A549 treated with dexamethasone at 1 μM for 4 hours (cell line): ENCODE data around the gene LRCH1. TPM values are rescaled to one million over a fixed set of nuclear protein-coding genes. Genes with fewer than 3 reads are reported as not detected.

Source experiments
- total RNA-seq: library from RNA; stranded (reverse); fragments of 200-300 nt; extraction: Qiagen RNA extraction; gene quantifications from 5 replicates; pipeline ENCODE4 v1.2.3, GENCODE V29; 2022

LRCH1 gene
- total RNA-seq = 8.3 to 11.4 TPM (median 10.0 TPM) in 5 replicates

GRCh38 chr13:46552889-46553520 is at the start of gene LRCH1:
LRCH1 (plus strand) TSS chr13:46553170; CDS start chr13:46553397, 227 bp downstream.

GRCh38 chr13:46796515-46797474 is 243.8 kb downstream of the LRCH1 start, which contains the start of gene ESD:
ESD (minus strand) TSS chr13:46797161; CDS start chr13:46791413, 5,748 bp downstream.

Other genes with a start within 250 kb of the LRCH1 start
- gene RUBCNL, start 165.9 kb upstream of the LRCH1 start, total RNA-seq = 0.15 to 0.24 TPM (median 0.21 TPM) in 5 replicates
- 84.2 to 91.6 TPM (median 85.2 TPM) in 5 replicates for gene ESD, start 244.0 kb downstream of the LRCH1 start, total RNA-seq